GM21390 (cell line): ENCODE results near the gene HPSE2.

Source experiments
- ATAC-seq: cut with Tn5 transposase; IDR thresholded peaks from one replicate; pipeline ENCODE4 v1.9.1; 2021; ENCODE audit not compliant: unreplicated experiment

Gene HPSE2

DNA sequence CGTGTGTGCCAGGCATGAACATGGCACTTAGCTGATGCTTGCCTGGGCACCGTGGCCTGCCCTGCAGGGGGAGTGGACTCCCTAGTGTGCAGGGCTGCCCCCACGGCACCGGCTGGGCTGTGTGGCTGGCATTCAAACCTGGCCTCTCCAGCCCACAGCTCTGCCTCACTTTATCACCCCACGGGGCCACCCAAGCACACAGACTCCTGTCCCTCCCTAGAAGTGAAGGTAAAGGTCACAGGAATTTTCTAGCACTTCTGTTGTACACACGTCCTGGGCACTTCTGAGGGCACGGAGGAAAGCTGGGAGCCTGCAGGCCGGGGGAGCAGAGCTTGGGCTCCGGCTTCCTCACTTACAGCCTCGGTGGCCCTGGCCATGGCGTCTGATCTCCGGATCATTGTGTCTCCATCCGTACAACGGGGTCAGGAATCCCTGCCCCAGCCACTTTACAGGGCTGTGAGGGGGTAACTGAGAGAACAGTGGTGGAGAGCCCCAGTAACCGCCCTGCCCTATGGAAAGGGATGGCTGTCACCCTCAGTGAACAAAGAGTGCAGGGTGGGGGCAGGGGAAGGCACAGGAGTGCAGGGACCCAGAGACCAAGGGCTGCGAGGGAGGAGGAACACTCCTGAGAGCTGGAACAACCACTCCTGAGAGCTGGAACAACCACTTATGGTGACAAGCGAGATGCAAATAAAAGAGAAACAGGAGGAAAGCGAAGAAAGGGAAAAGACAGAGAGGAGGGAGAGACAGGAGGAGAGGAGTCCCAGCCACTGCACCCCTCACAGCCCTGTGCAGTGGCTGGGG, 816.8 kb downstream of the HPSE2 start:
- ATAC-seq: no peak

DNA sequence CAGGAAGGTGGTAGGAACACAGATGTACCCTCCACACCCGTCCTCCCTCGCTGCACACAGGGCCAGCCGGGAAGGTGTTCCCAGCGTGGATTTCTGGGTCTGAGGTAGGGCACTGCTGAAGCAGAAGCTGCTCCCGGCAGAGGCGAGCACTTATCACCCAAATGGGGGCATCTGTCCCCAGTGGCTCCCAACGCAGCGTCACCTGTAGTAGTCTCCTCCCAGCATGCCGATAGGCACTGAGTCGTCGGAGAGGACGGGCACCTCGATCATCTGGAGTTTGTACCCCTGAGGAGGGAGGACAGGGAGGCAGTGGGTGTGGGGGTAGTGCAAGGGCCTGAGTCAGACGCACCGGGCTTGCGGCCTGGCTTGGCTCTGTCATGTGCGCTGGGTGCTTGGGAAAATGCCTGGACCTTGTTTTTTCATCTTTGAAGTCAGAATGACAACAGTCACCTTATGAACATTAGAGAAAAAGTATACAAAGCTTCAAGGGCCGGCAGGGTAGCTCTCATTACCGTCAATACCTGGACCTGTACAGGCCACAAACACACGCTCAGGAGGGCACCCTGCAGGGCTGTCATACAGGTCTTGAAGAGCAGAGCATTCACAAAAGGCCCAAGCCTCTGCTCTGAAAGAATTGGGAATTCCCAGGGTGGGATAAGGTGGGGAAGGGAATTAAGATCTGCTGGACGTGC, 817.5 kb downstream of the HPSE2 start:
- ATAC-seq: no peak

DNA sequence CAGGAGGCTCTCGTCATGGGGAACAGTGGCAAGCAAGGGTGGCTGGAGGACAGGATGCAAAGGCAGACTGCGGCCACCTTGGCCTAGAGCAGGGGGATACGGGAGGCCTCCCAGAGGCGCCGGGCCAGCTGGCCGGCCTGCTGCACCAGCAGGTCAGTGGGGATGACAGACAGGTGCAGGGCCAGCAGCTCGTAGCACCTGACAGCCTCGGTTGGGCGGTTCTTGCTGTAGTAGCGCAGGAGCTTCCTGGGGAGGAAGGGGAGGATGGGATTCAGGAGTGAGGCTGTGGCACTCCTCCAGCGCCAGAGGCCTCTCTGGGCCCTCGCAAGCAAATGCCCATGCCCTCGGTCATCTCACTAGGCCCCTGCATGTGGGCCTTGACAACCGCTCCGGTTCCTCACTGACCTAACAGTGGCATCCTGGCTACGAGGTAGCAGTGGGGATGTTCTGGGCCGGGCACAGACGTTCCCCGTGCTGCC, 818.1 kb downstream of the HPSE2 start:
- no peak for ATAC-seq

DNA sequence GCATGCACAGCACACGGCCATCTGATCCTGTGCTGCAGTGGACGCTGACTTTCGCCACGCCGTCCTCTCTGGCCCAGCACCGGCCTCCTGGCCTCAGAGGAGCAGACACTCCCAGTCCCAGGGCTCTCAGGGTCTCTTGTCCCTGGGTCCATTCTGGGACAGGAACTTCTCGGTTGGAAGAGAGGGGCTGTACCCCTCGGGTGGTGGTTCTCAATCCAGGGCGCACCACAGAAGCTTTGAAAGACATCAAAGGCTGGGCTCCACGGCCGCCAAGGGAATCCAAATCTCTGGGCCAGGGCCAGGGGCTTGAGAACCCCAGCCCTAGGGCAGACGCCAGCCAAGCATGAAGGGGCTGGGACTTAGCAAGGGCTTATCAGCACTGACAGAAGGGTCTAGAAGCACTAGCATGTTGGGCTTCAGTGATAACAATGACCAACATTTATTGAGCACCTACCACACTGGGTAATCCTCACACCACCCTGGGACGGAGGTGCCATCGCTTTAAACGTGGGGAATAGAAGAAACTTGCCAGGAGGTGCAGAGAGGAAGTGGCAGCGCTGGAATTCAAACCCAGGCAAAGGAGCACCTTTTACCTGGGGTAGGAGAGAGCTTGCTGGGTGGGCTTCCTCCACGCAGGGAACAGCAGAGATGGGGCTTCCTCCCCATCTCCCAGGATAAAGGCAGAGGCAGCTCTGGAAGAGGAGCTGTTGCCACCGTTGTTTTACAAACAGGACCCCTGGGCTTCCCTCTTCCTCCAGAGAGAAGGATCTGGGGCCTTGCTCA, 818.9 kb downstream of the HPSE2 start:
- no peak for ATAC-seq

DNA sequence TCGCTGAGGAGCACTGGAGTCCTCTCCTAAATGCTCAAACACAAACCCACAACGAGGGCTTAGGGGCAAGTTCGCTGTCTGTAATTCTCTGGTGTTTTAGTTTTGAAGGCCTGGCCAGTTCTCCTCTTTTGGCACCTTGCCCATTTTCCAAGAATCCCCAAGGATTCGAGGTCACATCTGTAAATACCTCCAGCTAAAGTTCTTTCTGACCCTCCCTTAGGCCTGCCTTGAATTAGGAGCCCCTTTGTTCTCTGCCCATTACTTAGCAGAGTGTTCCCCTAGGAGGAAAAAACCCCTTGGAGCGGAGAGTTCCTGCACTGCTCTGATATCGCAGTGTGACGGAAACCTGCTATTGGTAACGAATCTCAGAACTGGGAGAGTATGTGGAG, 819.9 kb downstream of the HPSE2 start:
- no peak for ATAC-seq

DNA sequence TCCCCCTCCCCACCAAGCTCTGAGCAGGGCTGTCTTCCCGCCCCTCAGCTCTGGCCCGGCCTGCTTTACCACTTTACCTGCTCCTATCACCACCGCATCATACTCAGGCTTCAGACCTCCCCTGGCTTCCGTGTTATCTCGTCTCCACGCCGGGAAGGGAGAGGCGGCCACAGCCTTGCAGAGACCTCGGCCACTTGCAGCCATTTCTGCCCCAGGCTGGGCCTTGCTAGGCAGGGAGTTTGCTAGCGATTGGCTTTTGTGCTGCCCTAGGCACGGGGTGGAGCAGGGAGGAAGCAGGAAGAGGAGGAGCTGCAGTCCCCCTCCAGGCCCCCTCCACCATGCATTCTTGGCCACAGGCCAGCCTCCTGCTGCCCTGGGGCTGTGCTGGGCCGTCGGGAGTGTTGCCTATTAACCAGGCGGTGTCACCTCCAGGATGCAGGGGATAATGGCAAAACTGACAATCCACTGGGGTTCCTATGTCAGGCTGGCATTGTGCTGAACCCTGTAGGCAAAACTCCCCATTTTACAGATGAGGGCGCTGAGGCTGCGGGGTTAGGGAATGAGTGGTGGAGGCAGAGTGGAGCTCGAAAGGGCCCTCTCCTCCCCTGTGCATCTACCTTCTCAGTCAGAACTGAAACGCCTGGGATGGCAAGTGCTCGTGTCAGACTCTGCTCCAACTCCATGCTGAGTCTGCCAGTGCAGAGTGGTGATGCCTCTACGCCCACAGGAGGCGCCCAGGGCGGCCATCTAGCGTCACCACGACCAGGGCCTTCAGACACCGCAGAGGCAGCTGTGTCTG, 820.5 kb downstream of the HPSE2 start, which contains the start of gene PYROXD2:
PYROXD2 (minus strand) TSS at position 251 of the 799 bp plus-strand sequence; CDS start at position 204, 47 bp downstream.
- no peak for ATAC-seq

DNA sequence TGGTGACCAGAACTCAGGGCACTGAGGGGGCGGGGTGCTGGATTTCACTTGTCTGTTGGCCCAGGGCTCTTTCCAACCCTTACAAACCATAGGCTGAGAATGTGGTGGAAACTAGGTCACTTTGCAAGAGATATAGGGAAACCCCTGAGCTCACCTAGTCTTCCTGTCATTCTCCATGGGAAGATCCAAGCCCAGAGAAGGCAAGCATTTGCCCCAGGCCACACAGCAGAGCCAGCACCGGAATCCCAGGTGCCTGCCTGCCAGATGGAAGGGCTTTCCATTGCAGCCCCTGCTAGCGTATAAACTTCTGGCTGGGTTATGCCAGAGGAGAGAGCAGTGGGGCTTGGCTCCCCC, 821.1 kb downstream of the HPSE2 start:
- ATAC-seq: no peak

DNA sequence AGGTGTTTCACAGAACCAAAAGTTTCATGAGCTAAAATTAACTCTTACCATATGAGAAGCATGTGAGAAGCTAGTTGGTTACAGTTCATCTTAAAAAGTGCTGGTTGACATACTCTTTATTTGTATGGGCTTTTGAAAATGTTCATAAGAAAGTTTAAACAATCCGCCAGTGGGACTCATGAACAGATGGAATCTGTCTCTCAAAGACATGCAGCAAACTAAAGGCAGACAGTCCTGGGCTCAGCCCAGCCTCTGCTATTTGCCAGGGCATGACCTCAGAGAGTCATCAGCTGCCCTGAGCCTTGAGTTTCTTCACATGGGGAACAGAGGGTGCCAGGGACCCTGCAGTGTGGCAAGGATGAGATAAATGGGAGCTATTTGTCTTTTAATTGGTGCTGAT, 823.9 kb downstream of the HPSE2 start:
- ATAC-seq: no peak

DNA sequence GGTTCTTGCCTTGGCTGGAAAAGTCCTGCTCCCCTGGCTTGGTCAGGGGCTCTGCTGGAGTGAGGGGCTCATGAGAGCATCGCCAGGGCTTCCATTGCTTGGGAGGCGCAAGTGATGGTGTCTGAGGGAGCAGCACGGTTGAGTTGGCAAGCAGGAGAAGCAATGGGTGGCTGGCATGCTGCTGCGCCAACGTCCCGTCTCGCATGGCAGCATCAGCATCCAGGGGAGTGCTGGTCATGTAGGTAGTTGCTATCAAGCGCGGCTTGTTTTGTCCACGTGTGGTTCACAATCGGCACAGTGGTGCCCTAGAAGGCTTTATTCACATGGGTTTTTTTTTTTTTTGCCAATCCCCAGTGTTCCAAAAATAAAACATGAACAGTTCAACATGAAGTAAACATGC, 824.5 kb downstream of the HPSE2 start:
- no peak for ATAC-seq

DNA sequence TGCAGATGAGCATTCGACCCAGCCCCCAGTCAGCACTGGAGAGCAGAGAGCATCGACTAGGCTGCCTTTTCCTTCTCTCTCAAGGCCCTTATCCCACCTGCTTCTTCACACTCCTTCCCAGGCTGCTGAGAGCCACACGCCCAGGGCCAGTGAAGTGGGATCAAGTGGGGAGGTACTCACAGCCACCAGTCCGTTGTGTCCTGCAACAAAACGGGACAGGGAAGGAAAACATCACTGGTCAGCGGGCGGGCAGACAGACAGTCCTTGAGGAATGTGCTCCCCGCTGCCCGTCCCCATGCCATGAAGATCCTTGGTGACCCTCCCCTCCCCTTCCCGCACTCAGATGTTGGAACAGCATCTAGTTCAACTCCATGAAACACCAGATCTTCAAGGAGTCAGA, 824.9 kb downstream of the HPSE2 start:
- ATAC-seq: no peak

DNA sequence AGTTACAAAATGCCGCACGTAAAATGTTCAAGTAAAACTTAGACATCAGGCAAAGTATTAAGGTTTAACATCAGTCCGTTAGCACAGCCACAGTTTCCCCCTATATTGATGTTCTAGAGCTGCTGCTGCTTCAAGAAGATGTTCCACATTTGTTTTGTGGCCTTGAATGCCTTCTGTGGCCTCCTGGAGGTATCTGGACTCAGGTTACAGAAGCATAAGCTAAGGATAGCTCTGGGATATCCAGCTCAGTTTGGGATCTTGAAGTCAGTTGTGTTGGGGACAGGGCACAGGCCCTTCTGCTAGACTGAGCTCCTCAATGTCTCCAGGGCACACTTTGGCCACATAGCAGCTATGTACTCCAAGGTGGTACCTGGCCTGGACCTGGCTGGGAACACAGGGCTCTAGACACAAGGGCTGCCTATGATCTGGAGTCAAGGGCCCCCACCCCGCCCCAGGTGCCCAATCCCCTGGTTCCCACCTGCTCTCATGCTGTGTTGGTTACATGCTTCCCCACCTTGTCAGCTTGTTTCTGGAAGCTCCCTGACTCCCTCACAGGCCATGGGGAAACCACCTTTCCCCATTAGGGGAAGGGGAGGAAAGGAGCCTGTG, 825.4 kb downstream of the HPSE2 start:
- no peak for ATAC-seq

DNA sequence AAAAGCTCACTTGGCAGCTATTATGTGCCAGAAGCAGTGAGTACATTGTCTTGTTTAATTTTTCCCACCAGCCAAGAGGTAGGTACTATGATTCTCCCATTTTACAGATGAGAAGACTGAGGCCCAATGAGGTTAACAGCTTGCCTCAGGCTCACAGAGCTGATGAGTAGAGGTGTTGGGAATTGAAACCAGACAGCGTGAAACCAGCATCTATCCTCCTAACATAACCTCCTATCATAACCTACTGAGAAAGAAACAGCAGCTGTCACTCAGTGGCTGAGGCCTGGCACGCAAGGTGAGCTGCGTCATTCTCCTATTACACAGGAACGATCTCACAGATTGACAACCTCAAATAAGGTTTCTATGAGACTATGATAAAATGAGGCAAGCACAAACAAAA, 826.9 kb downstream of the HPSE2 start:
- ATAC-seq: no peak

DNA sequence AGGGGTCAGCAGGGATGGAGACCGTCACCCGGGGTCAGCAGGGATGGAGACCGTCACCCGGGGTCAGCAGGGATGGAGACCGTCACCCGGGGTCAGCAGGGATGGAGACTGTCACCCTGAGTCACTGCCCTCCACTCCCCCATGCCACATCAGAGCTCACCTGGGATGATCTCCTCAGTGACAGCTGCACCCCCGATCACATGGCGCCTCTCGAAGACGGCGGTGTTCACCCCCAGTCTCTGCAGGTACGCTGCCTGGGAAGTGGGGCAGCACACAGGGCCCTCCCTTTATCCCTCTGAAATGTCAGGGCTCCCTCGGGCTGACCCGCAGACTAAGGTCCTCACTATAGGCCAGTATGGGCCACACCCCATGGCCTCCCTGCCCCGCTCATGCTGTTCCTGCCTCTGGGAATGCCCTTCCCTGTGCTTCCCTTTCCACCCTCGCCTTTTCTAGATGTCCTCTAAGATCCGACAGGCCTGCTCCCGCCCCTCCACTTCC, 827.9 kb downstream of the HPSE2 start:
- no peak for ATAC-seq
